ENCODE measurements around the gene IMPA2.

IMPA2 gene

DNA sequence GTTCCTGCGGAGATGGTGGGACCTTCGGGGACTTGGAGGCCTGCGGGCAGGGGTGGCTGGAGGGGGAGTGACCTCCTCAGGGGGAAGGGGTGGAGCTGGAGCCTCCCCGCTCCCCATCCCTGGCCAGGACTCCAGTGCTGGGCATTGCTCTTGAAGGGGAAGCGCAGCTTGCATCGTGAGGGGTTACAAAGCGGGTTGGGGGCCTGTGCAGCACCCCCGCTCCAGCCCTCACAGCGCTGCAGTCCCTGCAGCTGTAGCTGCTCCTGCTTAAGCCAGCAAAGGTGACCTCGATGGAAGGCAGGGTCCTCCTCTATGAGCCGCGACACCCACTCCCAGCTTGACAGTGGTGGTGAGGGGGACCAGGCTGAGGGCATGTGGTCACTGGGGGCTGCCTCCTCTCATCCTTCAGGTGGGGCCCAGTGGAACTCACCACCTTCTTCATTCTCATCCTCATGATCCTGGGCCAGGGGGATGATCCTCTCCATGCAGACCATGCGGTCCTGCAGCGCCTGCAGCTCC lies 75.6 kb downstream of the IMPA2 start:
- H3K27me3 ChIP-seq (ENCODE audit: control insufficient read depth, insufficient read depth, low read length): no peaks in the 10 kb centered on the region
- H3K27ac ChIP-seq (ENCODE audit: low read depth, low read length): no peak overlapping the region
- H3K9me3 ChIP-seq (ENCODE audit: control insufficient read depth, insufficient read depth, low read length): no peaks in the 10 kb centered on the region
- H3K4me3 ChIP-seq (ENCODE audit: low read depth, low read length): no peak overlapping the region
- H3K9ac ChIP-seq (ENCODE audit: low read depth, low read length): no peak overlapping the region
- no peaks in the 10 kb centered on the region for H3K4me1 ChIP-seq (ENCODE audit: control insufficient read depth, insufficient read depth, low read length)
- H3K36me3 ChIP-seq (ENCODE audit: control insufficient read depth, insufficient read depth, low read length): no peaks in the 10 kb centered on the region

DNA sequence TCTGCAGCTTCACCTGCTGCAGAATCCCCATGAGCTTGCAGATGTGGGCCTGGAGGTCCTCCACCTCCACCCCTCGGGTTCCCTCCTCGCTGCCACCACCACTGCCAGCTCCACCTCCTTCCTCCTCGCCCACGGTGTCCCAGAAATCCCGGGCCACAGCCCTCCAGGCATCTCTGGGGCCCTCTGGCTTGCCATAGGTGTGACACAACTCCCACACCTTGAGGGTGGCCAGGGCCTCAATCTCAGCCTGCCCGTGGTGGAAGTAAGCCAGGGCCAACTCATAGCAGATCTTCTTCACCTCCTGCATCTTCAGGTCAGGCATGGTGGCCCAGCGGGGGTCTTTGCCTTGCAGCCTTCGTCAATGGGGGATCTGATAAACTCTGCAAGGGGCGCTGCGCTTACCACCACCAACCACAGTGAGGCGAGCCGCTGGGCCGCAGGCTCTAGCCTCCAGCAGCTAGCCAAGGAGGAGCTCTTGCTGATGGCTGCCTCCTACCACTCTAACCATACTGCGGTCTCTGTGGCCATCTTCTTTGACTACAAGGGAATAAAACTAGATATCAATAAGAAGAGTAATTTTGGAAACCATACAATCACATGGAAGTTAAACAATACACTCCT lies 76.2 kb downstream of the IMPA2 start:
- H3K9ac ChIP-seq (ENCODE audit: low read depth, low read length): no peak overlapping the region
- no peaks in the 10 kb centered on the region for H3K36me3 ChIP-seq (ENCODE audit: control insufficient read depth, insufficient read depth, low read length)
- no peaks in the 10 kb centered on the region for H3K27me3 ChIP-seq (ENCODE audit: control insufficient read depth, insufficient read depth, low read length)
- no peak overlapping the region for H3K4me3 ChIP-seq (ENCODE audit: low read depth, low read length)
- no peaks in the 10 kb centered on the region for H3K9me3 ChIP-seq (ENCODE audit: control insufficient read depth, insufficient read depth, low read length)
- H3K27ac ChIP-seq (ENCODE audit: low read depth, low read length): no peak overlapping the region
- H3K4me1 ChIP-seq (ENCODE audit: control insufficient read depth, insufficient read depth, low read length): no peaks in the 10 kb centered on the region

GRCh38 chr18:12059334-12060181 lies 78.3 kb downstream of the IMPA2 start:
- no peaks in the 10 kb centered on the region for H3K9me3 ChIP-seq (ENCODE audit: control insufficient read depth, insufficient read depth, low read length)
- H3K9ac ChIP-seq (ENCODE audit: low read depth, low read length): no peak overlapping the region
- H3K4me3 ChIP-seq (ENCODE audit: low read depth, low read length): no peak overlapping the region
- no peak overlapping the region for H3K27ac ChIP-seq (ENCODE audit: low read depth, low read length)
- no peaks in the 10 kb centered on the region for H3K27me3 ChIP-seq (ENCODE audit: control insufficient read depth, insufficient read depth, low read length)
- no peaks in the 10 kb centered on the region for H3K4me1 ChIP-seq (ENCODE audit: control insufficient read depth, insufficient read depth, low read length)
- H3K36me3 ChIP-seq (ENCODE audit: control insufficient read depth, insufficient read depth, low read length): no peaks in the 10 kb centered on the region

GRCh38 chr18:12060182-12060870 lies 79.0 kb downstream of the IMPA2 start:
- H3K4me3 ChIP-seq (ENCODE audit: low read depth, low read length): no peak overlapping the region
- H3K36me3 ChIP-seq (ENCODE audit: control insufficient read depth, insufficient read depth, low read length): no peaks in the 10 kb centered on the region
- no peak overlapping the region for H3K9ac ChIP-seq (ENCODE audit: low read depth, low read length)
- no peaks in the 10 kb centered on the region for H3K9me3 ChIP-seq (ENCODE audit: control insufficient read depth, insufficient read depth, low read length)
- no peaks in the 10 kb centered on the region for H3K27me3 ChIP-seq (ENCODE audit: control insufficient read depth, insufficient read depth, low read length)
- no peak overlapping the region for H3K27ac ChIP-seq (ENCODE audit: low read depth, low read length)
- no peaks in the 10 kb centered on the region for H3K4me1 ChIP-seq (ENCODE audit: control insufficient read depth, insufficient read depth, low read length)

DNA sequence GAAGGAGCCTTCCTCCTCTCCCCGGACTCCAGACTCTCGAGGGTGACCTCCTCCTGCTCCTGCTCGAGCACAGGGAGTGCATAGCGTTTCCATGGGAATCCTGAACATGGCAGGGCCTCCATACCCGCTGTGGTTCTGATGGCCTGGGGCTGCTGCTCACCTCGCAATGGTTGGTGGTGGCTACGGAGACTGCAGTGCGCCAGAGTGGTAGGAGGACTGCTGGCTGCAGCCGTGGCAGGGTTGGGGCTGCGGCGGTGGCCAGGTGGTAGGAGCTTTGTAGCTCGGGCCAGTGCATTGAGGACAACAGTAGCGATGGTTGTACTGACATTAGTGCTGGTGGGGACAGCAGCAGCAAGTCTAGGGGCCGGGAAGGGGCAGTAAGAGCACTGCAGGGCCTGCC lies 80.4 kb downstream of the IMPA2 start:
- H3K4me1 ChIP-seq (ENCODE audit: control insufficient read depth, insufficient read depth, low read length): no peaks in the 10 kb centered on the region

GRCh38 chr18:12062974-12063373 lies 81.7 kb downstream of the IMPA2 start:
- Histone ChIP-seq H3K27ac (ENCODE audit: low read depth, low read length) (no peak overlapping the region), H3K4me3 (ENCODE audit: low read depth, low read length) (no peak overlapping the region), H3K4me1 (ENCODE audit: control insufficient read depth, insufficient read depth, low read length) (no peaks in the 10 kb centered on the region), H3K36me3 (ENCODE audit: control insufficient read depth, insufficient read depth, low read length) (no peaks in the 10 kb centered on the region), H3K9ac (ENCODE audit: low read depth, low read length) (no peak overlapping the region), H3K9me3 (ENCODE audit: control insufficient read depth, insufficient read depth, low read length) (no peaks in the 10 kb centered on the region), H3K27me3 (ENCODE audit: control insufficient read depth, insufficient read depth, low read length) (no peaks in the 10 kb centered on the region)

More for the DNA sequence above, 80.4 kb downstream of the IMPA2 start:
- no peaks in the 10 kb centered on the region for H3K9me3 ChIP-seq (ENCODE audit: control insufficient read depth, insufficient read depth, low read length)
- H3K27ac ChIP-seq (ENCODE audit: low read depth, low read length): no peak overlapping the region
- no peak overlapping the region for H3K9ac ChIP-seq (ENCODE audit: low read depth, low read length)
- no peaks in the 10 kb centered on the region for H3K36me3 ChIP-seq (ENCODE audit: control insufficient read depth, insufficient read depth, low read length)
- H3K27me3 ChIP-seq (ENCODE audit: control insufficient read depth, insufficient read depth, low read length): no peaks in the 10 kb centered on the region
- H3K4me3 ChIP-seq (ENCODE audit: low read depth, low read length): no peak overlapping the region

GRCh38 chr18:12064086-12064763 lies 82.9 kb downstream of the IMPA2 start:
- H3K36me3 ChIP-seq (ENCODE audit: control insufficient read depth, insufficient read depth, low read length): no peaks in the 10 kb centered on the region
- H3K27me3 ChIP-seq (ENCODE audit: control insufficient read depth, insufficient read depth, low read length): no peaks in the 10 kb centered on the region
- no peaks in the 10 kb centered on the region for H3K4me1 ChIP-seq (ENCODE audit: control insufficient read depth, insufficient read depth, low read length)
- H3K9me3 ChIP-seq (ENCODE audit: control insufficient read depth, insufficient read depth, low read length): no peaks in the 10 kb centered on the region
- H3K27ac ChIP-seq (ENCODE audit: low read depth, low read length): no peak overlapping the region
- H3K4me3 ChIP-seq (ENCODE audit: low read depth, low read length): no peak overlapping the region
- H3K9ac ChIP-seq (ENCODE audit: low read depth, low read length): no peak overlapping the region

- H3K4me1 ChIP-seq (ENCODE audit: control insufficient read depth, insufficient read depth, low read length): no peaks in the 10 kb centered on the region
- no peak overlapping the region for H3K4me3 ChIP-seq (ENCODE audit: low read depth, low read length)
- no peaks in the 10 kb centered on the region for H3K36me3 ChIP-seq (ENCODE audit: control insufficient read depth, insufficient read depth, low read length)
- H3K9ac ChIP-seq (ENCODE audit: low read depth, low read length): no peak overlapping the region
- H3K27ac ChIP-seq (ENCODE audit: low read depth, low read length): no peak overlapping the region
- no peaks in the 10 kb centered on the region for H3K27me3 ChIP-seq (ENCODE audit: control insufficient read depth, insufficient read depth, low read length)
- no peaks in the 10 kb centered on the region for H3K9me3 ChIP-seq (ENCODE audit: control insufficient read depth, insufficient read depth, low read length)
Measured at GRCh38 chr18:12065397-12065796, 84.1 kb downstream of the IMPA2 start.

GRCh38 chr18:12066910-12067511 lies 85.7 kb downstream of the IMPA2 start:
- no peaks in the 10 kb centered on the region for H3K36me3 ChIP-seq (ENCODE audit: control insufficient read depth, insufficient read depth, low read length)
- no peak overlapping the region for H3K9ac ChIP-seq (ENCODE audit: low read depth, low read length)
- H3K4me3 ChIP-seq (ENCODE audit: low read depth, low read length): no peak overlapping the region
- H3K9me3 ChIP-seq (ENCODE audit: control insufficient read depth, insufficient read depth, low read length): no peaks in the 10 kb centered on the region
- no peaks in the 10 kb centered on the region for H3K27me3 ChIP-seq (ENCODE audit: control insufficient read depth, insufficient read depth, low read length)
- H3K4me1 ChIP-seq (ENCODE audit: control insufficient read depth, insufficient read depth, low read length): no peaks in the 10 kb centered on the region
- no peak overlapping the region for H3K27ac ChIP-seq (ENCODE audit: low read depth, low read length)

- H3K9me3 ChIP-seq (ENCODE audit: control insufficient read depth, insufficient read depth, low read length): no peaks in the 10 kb centered on the region
- no peak overlapping the region for H3K27ac ChIP-seq (ENCODE audit: low read depth, low read length)
Measured at GRCh38 chr18:12067671-12068070, 86.4 kb downstream of the IMPA2 start.

More at GRCh38 chr18:12067671-12068070, 86.4 kb downstream of the IMPA2 start:
- Histone ChIP-seq H3K9ac (ENCODE audit: low read depth, low read length) (no peak overlapping the region), H3K4me3 (ENCODE audit: low read depth, low read length) (no peak overlapping the region), H3K36me3 (ENCODE audit: control insufficient read depth, insufficient read depth, low read length) (no peaks in the 10 kb centered on the region), H3K4me1 (ENCODE audit: control insufficient read depth, insufficient read depth, low read length) (no peaks in the 10 kb centered on the region), H3K27me3 (ENCODE audit: control insufficient read depth, insufficient read depth, low read length) (no peaks in the 10 kb centered on the region)
